ENCODE measurements around the gene PTPRN2. TPM values are rescaled to one million over a fixed set of nuclear protein-coding genes. Genes with fewer than 3 reads are reported as not detected.
A peak's percentile ranks its signal among the peaks of the same experiment; 100 is the strongest.

The PTPRN2 gene
- polyA plus RNA-seq, 2 donors, result 0.37 to 0.40 TPM

GRCh38 chr7:157691586-157692459 is 895.8 kb downstream of the PTPRN2 start:
- 6% methylated on average over 48 to 64 of the region's 64 CpGs for WGBS, 2 donors
- Histone ChIP-seq H3K36me3 (ENCODE audit: control insufficient read depth in 2 of 2, insufficient read depth in 2 of 2, low read length in 1 of 2) (no peaks in the 10 kb centered on the region), H3K9me3 (ENCODE audit: control insufficient read depth in 2 of 2, insufficient read depth in 1 of 2, low read depth in 1 of 2, low read length in 1 of 2) (peaks cover 0 to 5% of the 10 kb centered on the region in 2 donors), H3K4me3 (ENCODE audit: low read depth in 1 of 2, low read length in 2 of 2) (peak overlapping the region in 1 of 2 donors; percentile 41), H3K27ac (ENCODE audit: low read depth in 2 of 2, low read length in 1 of 2) (no peak overlapping the region), H3K4me1 (ENCODE audit: control insufficient read depth in 2 of 2, insufficient read depth in 2 of 2, low read length in 1 of 2) (peaks cover 6 to 8% of the 10 kb centered on the region in 2 donors), H3K27me3 (ENCODE audit: control insufficient read depth in 1 of 2, insufficient read depth in 2 of 2, low read length in 2 of 2) (peaks cover 25 to 28% of the 10 kb centered on the region in 2 donors)

- 2% methylated on average over 35 to 72 of the region's 72 CpGs for WGBS, 2 donors
- Histone ChIP-seq H3K27me3 (ENCODE audit: control insufficient read depth in 1 of 2, insufficient read depth in 2 of 2, low read length in 2 of 2) (peaks cover 25 to 29% of the 10 kb centered on the region in 2 donors), H3K27ac (ENCODE audit: low read depth in 2 of 2, low read length in 1 of 2) (no peak overlapping the region), H3K4me3 (ENCODE audit: low read depth in 1 of 2, low read length in 2 of 2) (peak overlapping the region in 1 of 2 donors; percentile 41), H3K4me1 (ENCODE audit: control insufficient read depth in 2 of 2, insufficient read depth in 2 of 2, low read length in 1 of 2) (peaks cover 6 to 8% of the 10 kb centered on the region in 2 donors), H3K36me3 (ENCODE audit: control insufficient read depth in 2 of 2, insufficient read depth in 2 of 2, low read length in 1 of 2) (no peaks in the 10 kb centered on the region), H3K9me3 (ENCODE audit: control insufficient read depth in 2 of 2, insufficient read depth in 1 of 2, low read depth in 1 of 2, low read length in 1 of 2) (peaks cover 0 to 5% of the 10 kb centered on the region in 2 donors)
These were observed 896.6 kb downstream of the PTPRN2 start for GRCh38 chr7:157690833-157691585.

- H3K36me3 ChIP-seq (ENCODE audit: control insufficient read depth in 2 of 2, insufficient read depth in 2 of 2, low read length in 1 of 2), result no peaks in the 10 kb centered on the region
- WGBS, 2 donors, result 2% methylated on average over 69 to 70 of the region's 70 CpGs
- H3K27me3 ChIP-seq (ENCODE audit: control insufficient read depth in 1 of 2, insufficient read depth in 2 of 2, low read length in 2 of 2), result peaks cover 26 to 34% of the 10 kb centered on the region in 2 donors
- H3K4me1 ChIP-seq (ENCODE audit: control insufficient read depth in 2 of 2, insufficient read depth in 2 of 2, low read length in 1 of 2), result peaks cover 6 to 8% of the 10 kb centered on the region in 2 donors
- H3K9me3 ChIP-seq (ENCODE audit: control insufficient read depth in 2 of 2, insufficient read depth in 1 of 2, low read depth in 1 of 2, low read length in 1 of 2), result peaks cover 0 to 4% of the 10 kb centered on the region in 2 donors
- no peak overlapping the region for H3K27ac ChIP-seq (ENCODE audit: low read depth in 2 of 2, low read length in 1 of 2)
- peak overlapping the region; percentile 27 to 41 for H3K4me3 ChIP-seq (ENCODE audit: low read depth in 1 of 2, low read length in 2 of 2)
These were observed 897.4 kb downstream of the PTPRN2 start for GRCh38 chr7:157690058-157690832.

GRCh38 chr7:157689269-157690057 is 898.2 kb downstream of the PTPRN2 start:
- H3K27me3 ChIP-seq (ENCODE audit: control insufficient read depth in 1 of 2, insufficient read depth in 2 of 2, low read length in 2 of 2), result peaks cover 29 to 40% of the 10 kb centered on the region in 2 donors
- peak overlapping the region in 1 of 2 donors; percentile 27 for H3K4me3 ChIP-seq (ENCODE audit: low read depth in 1 of 2, low read length in 2 of 2)
- H3K36me3 ChIP-seq (ENCODE audit: control insufficient read depth in 2 of 2, insufficient read depth in 2 of 2, low read length in 1 of 2), result no peaks in the 10 kb centered on the region
- 6% methylated on average over 56 to 59 of the region's 59 CpGs for WGBS, 2 donors
- no peak overlapping the region for H3K27ac ChIP-seq (ENCODE audit: low read depth in 2 of 2, low read length in 1 of 2)
- peaks cover 0 to 4% of the 10 kb centered on the region in 2 donors for H3K9me3 ChIP-seq (ENCODE audit: control insufficient read depth in 2 of 2, insufficient read depth in 1 of 2, low read depth in 1 of 2, low read length in 1 of 2)
- peaks cover 6 to 8% of the 10 kb centered on the region in 2 donors for H3K4me1 ChIP-seq (ENCODE audit: control insufficient read depth in 2 of 2, insufficient read depth in 2 of 2, low read length in 1 of 2)

DNA sequence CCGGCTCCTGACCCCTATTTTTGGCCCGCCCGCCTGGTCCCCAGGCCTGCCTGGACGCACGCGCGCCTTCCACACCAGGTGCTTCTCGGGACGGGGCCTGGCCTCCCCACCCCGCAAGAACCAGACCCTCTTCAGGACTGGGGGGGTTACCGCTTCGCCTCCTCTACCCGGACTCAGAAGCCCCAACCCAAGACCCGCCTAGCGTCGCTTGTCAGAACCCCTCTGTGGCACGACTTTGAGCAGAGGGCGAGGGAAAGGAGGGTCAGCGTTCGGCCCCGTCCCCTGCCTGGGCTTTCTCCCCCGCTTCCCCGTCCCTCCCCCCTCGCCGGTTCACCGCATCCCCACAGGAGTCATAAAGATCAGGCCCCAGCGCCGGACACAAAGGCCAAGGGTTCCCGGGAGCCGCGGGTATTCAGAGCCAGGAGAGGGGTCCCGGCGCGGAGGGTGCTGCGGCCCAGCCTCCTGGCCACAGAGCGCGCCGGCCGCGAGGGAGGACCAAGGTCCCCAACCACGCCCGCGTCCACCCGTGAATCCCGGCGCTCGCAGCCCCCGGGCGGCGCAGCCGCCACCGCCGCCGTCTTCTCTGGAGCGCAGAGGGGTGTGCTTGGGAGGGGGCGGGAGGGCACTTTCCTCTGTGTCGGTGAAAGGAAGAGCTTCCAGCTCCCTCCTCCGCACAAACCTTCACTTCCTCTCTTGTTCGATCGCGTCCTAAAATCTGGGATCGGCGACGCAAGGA is 898.9 kb downstream of the PTPRN2 start:
- Histone ChIP-seq H3K4me1 (ENCODE audit: control insufficient read depth in 2 of 2, insufficient read depth in 2 of 2, low read length in 1 of 2) (peaks cover 6 to 8% of the 10 kb centered on the region in 2 donors), H3K27ac (ENCODE audit: low read depth in 2 of 2, low read length in 1 of 2) (no peak overlapping the region), H3K4me3 (ENCODE audit: low read depth in 1 of 2, low read length in 2 of 2) (no peak overlapping the region), H3K27me3 (ENCODE audit: control insufficient read depth in 1 of 2, insufficient read depth in 2 of 2, low read length in 2 of 2) (peaks cover 27 to 37% of the 10 kb centered on the region in 2 donors), H3K9me3 (ENCODE audit: control insufficient read depth in 2 of 2, insufficient read depth in 1 of 2, low read depth in 1 of 2, low read length in 1 of 2) (peaks cover 0 to 4% of the 10 kb centered on the region in 2 donors), H3K36me3 (ENCODE audit: control insufficient read depth in 2 of 2, insufficient read depth in 2 of 2, low read length in 1 of 2) (no peaks in the 10 kb centered on the region)
- WGBS, 2 donors, result 14% methylated on average over 55 to 64 of the region's 64 CpGs

- 35 to 36% methylated on average over 9 of the region's 9 CpGs for WGBS, 2 donors
- Histone ChIP-seq H3K9me3 (ENCODE audit: control insufficient read depth in 2 of 2, insufficient read depth in 1 of 2, low read depth in 1 of 2, low read length in 1 of 2) (peaks cover 0 to 4% of the 10 kb centered on the region in 2 donors), H3K27ac (ENCODE audit: low read depth in 2 of 2, low read length in 1 of 2) (no peak overlapping the region), H3K36me3 (ENCODE audit: control insufficient read depth in 2 of 2, insufficient read depth in 2 of 2, low read length in 1 of 2) (no peaks in the 10 kb centered on the region), H3K4me3 (ENCODE audit: low read depth in 1 of 2, low read length in 2 of 2) (no peak overlapping the region), H3K27me3 (ENCODE audit: control insufficient read depth in 1 of 2, insufficient read depth in 2 of 2, low read length in 2 of 2) (peaks cover 23 to 38% of the 10 kb centered on the region in 2 donors), H3K4me1 (ENCODE audit: control insufficient read depth in 2 of 2, insufficient read depth in 2 of 2, low read length in 1 of 2) (peaks cover 6 to 8% of the 10 kb centered on the region in 2 donors)
These were observed 899.6 kb downstream of the PTPRN2 start for GRCh38 chr7:157687845-157688532.

GRCh38 chr7:157687158-157687557 is 900.5 kb downstream of the PTPRN2 start:
- Histone ChIP-seq H3K27me3 (ENCODE audit: control insufficient read depth in 1 of 2, insufficient read depth in 2 of 2, low read length in 2 of 2) (peaks cover 27 to 39% of the 10 kb centered on the region in 2 donors), H3K4me3 (ENCODE audit: low read depth in 1 of 2, low read length in 2 of 2) (no peak overlapping the region), H3K4me1 (ENCODE audit: control insufficient read depth in 2 of 2, insufficient read depth in 2 of 2, low read length in 1 of 2) (peaks cover 6 to 8% of the 10 kb centered on the region in 2 donors), H3K9me3 (ENCODE audit: control insufficient read depth in 2 of 2, insufficient read depth in 1 of 2, low read depth in 1 of 2, low read length in 1 of 2) (peaks cover 0 to 6% of the 10 kb centered on the region in 2 donors), H3K27ac (ENCODE audit: low read depth in 2 of 2, low read length in 1 of 2) (no peak overlapping the region), H3K36me3 (ENCODE audit: control insufficient read depth in 2 of 2, insufficient read depth in 2 of 2, low read length in 1 of 2) (no peaks in the 10 kb centered on the region)
- WGBS, 2 donors, result 41 to 45% methylated on average over 5 of the region's 5 CpGs
